ENCODE results near the gene LKAAEAR1.

- no peak for TF ChIP-seq GABPB2 (CRISPR knock-in tag; conservative IDR thresholded peaks at IDR 0.05)
- no peak for TF ChIP-seq SP1 (CRISPR knock-in tag; IDR thresholded peaks at IDR 0.05)
- TF ChIP-seq XRCC5 (IDR thresholded peaks at IDR 0.05; ENCODE audit: low read depth, low read length), result no peak
- no peak for TF ChIP-seq POLR2A (conservative IDR thresholded peaks at IDR 0.05)
- no peak for TF ChIP-seq EZH2 (IDR thresholded peaks at IDR 0.05; ENCODE audit: borderline replicate concordance, low read depth, low read length)
- TF ChIP-seq RAD21 (CRISPR knock-in tag; conservative IDR thresholded peaks at IDR 0.05 in 1 of 2, IDR thresholded peaks at IDR 0.05 in 1 of 2), result no peak
- TF ChIP-seq CTCF (IDR thresholded peaks at IDR 0.05 in 2 of 3, conservative IDR thresholded peaks at IDR 0.05 in 1 of 3; ENCODE audit: insufficient read depth in 2 of 3, low read depth in 1 of 3, low read length in 3 of 3), result no peak
These were observed 46.7 kb upstream of the LKAAEAR1 start for GRCh38 chr20:64130876-64131275.

Measured in K562 (cell line).